ENCODE results near the gene CPN2.

The CPN2 gene

DNA sequence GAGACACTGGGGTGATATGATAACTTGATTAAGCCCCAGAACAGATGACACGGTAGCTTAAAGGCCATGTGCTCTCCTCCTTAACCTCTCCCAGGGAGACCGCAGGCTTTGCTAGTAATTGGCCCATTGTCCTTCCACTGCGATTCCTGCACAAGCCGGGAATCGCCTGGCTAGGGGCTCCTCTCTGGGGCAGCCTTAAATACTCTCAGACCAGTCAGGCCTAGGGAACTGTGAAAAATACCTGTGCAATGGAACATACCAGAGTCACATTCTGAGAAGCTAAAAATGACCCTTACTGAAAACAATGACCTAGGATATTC lies 56.3 kb downstream of the CPN2 start:
- DNase-seq (ENCODE audit: low spot score) = no peak

DNA sequence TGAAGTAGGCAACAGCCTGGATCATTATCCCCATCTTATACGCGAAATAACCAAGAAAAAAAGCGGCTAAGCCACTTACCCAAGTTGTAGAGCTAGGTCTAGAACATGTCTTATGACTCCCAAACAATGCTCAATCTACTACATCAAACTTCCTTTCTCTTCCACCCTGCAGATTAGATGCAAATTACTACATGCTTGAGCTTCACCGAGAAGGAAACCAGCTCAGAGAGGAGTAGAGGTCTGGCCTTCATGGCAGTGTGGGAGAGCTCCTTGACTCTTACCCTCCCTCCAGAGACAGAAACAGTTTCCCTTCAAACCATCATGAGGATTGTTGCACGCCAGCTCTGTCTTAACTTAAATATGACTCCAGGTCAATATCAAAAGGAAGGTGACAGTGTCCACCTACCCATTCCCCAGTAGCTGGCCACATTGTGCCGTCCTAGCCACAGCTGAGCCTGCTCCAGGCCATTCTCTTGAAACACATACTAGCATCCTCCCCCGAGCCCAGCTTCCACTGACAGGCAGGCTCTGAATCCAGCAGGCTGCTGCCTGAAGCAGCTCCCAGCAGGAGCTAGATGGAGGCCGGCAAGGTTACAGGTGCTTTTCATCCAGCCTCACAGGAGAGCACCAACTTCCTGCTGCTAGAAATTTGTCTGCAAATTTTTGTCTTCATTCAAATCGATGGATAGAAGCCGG lies 56.8 kb downstream of the CPN2 start:
- no peak for DNase-seq (ENCODE audit: low spot score)

- DNase-seq (ENCODE audit: low spot score) = no peak
Observed at GRCh38 chr3:194293546-194294198, 57.5 kb downstream of the CPN2 start.

- no peak for DNase-seq (ENCODE audit: low spot score)
Observed at GRCh38 chr3:194292331-194292730, 58.8 kb downstream of the CPN2 start.
